ENCODE results near the gene GTPBP1.

DNA sequence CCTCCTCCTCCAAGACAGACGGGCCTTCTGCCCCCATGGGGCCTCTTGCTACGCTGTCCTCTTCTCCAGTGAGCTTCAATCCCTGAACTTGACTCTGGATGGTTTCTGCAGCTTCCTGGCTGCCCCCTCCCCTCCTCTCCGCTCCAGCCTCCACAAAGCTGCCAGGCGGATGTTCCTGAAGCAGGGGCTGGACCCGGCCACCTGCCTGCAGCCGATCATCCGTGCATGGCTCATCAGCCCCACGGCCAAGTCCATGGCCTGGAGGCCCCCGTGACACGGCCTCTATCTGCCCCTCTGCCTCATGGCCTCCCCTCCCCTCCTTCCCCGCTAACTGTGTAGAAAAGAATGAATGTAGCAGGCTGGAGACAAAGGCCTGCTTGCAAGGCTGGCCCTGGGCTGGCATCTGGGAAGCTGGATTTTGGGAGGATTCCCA lies 56.8 kb downstream of the GTPBP1 start:
- TF ChIP-seq POLR2A (IDR thresholded peaks at IDR 0.05; ENCODE audit: low read depth) (no peak), CTCF (IDR thresholded peaks at IDR 0.05) (no peak), EP300 (IDR thresholded peaks at IDR 0.05) (no peak), POLR2AphosphoS5 (IDR thresholded peaks at IDR 0.05) (no peak)

Measured in esophagus muscularis mucosa (tissue), 4 donors.